ENCODE data around the gene ACOT13. TPM values are rescaled to one million over a fixed set of nuclear protein-coding genes. Genes with fewer than 3 reads are reported as not detected.
"Not testable (repeated sequence)": the region's sequence is repeated elsewhere in the genome, so short reads cannot be mapped to it uniquely, and the experiment has no call there.

The ACOT13 gene
- total and polyA plus RNA-seq, 5 donors from 2014 or later: 2.9 to 26.7 (median 15.1) TPM

DNA sequence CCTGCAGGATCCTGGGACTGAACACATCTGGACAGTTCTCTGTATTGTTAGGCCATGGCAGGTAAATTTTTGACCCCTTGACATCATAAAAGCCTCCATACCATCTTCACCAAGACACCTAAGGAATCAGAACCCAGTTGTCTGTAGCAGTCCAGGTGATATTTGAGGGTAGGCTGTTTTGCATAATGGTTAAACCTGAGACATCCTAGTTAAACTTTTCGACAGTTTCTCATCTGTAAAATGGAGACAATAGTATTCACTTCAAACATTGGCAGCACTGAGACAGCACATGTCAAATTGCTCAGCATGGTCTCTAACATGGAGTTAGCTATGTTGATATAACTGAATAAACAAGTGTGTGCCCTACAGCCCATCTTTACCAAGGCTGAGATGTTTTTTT is 27.3 kb downstream of the ACOT13 start:
- Mint-ChIP-seq H3K27ac (no peak overlapping the region), H3K36me3 (no peaks in the 10 kb centered on the region), H3K4me3 (no peak overlapping the region), H3K4me1 (peaks cover 10 to 18% (median 15%) of the 10 kb centered on the region in 4 donors), H3K27me3 (no peaks in the 10 kb centered on the region), H3K9me3 (peaks cover 0 to 1% (median 0%) of the 10 kb centered on the region in 7 donors)
- DNase-seq: no peak
- H3K9me3 ChIP-seq (ENCODE audit: control insufficient read depth in 2 of 2, low read length in 2 of 2): no peaks in the 10 kb centered on the region
- no peaks in the 10 kb centered on the region for H3K36me3 ChIP-seq (ENCODE audit: control insufficient read depth, insufficient read depth, low read length)
- H3K27me3 ChIP-seq (ENCODE audit: control insufficient read depth, insufficient read depth, low read length): no peaks in the 10 kb centered on the region
- no peak for ATAC-seq (ENCODE audit: low read depth in 2 of 2)
- H3K4me1 ChIP-seq (ENCODE audit: control insufficient read depth, insufficient read depth, low read length, poor library complexity, severe bottlenecking): no peaks in the 10 kb centered on the region
- no peak overlapping the region for H3K27ac ChIP-seq (ENCODE audit: insufficient read depth, low read length, poor library complexity, severe bottlenecking)
- H3K4me3 ChIP-seq (ENCODE audit: low read depth, low read length): no peak overlapping the region

DNA sequence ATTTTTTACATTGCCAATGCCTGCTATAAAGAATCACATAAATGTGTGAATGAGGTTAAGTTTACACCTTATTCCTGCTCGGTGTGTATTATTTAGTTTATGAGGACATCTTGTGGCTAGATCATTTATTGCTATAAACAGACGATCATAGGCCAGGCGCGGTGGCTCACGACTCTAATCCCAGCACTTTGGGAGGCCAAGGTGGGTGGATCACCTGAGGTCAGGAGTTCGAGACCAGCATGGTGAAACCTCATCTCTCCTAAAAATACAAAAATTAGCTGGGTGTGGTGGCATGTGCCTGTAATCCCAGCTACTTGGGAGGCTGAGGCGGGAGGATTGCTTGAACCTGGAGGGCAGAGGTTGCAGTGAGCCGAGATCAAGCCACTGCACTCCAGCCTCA is 28.8 kb downstream of the ACOT13 start:
- not testable (repeated sequence) for H3K36me3 ChIP-seq (ENCODE audit: control insufficient read depth, insufficient read depth, low read length); H3K4me3 Mint-ChIP-seq; H3K4me3 ChIP-seq (ENCODE audit: low read depth, low read length); H3K9me3 Mint-ChIP-seq; H3K36me3 Mint-ChIP-seq; H3K9me3 ChIP-seq (ENCODE audit: control insufficient read depth in 2 of 2, low read length in 2 of 2); H3K27me3 Mint-ChIP-seq; H3K27ac ChIP-seq (ENCODE audit: insufficient read depth, low read length, poor library complexity, severe bottlenecking); H3K27me3 ChIP-seq (ENCODE audit: control insufficient read depth, insufficient read depth, low read length); H3K4me1 ChIP-seq (ENCODE audit: control insufficient read depth, insufficient read depth, low read length, poor library complexity, severe bottlenecking)
- peaks cover 11 to 21% (median 19%) of the 10 kb centered on the region in 4 donors for H3K4me1 Mint-ChIP-seq
- ATAC-seq (ENCODE audit: low read depth in 2 of 2): peak; percentile 74 to 75
- H3K27ac Mint-ChIP-seq: peak overlapping the region in 2 of 3 donors; percentile 3 to 32
- DNase-seq: peak; percentile 12 to 64 (median 63)

DNA sequence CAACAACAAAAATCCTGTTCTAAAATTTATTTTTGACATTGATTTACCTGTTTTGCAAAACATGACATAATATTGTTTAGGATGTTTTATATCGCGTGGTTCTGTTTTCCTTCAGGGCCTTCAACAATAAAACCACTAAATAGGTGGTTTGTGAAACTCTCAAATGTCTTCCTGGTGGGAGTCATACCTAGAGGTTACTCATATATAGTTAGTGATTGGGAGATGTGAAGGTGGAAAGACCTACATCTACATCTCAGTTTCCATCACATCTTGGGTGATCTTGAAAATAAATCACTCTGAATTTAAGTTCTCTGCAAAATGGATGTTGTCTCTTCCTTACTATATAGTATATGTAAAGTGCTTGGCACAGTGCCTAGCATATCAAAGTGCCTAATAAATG is 29.2 kb downstream of the ACOT13 start:
- DNase-seq (no peak), ATAC-seq (ENCODE audit: low read depth in 2 of 2) (no peak)
- Histone ChIP-seq H3K9me3 (ENCODE audit: control insufficient read depth in 2 of 2, low read length in 2 of 2) (no peaks in the 10 kb centered on the region), H3K4me1 (ENCODE audit: control insufficient read depth, insufficient read depth, low read length, poor library complexity, severe bottlenecking) (no peaks in the 10 kb centered on the region), H3K27ac (ENCODE audit: insufficient read depth, low read length, poor library complexity, severe bottlenecking) (no peak overlapping the region), H3K27me3 (ENCODE audit: control insufficient read depth, insufficient read depth, low read length) (no peaks in the 10 kb centered on the region), H3K4me3 (ENCODE audit: low read depth, low read length) (no peak overlapping the region), H3K36me3 (ENCODE audit: control insufficient read depth, insufficient read depth, low read length) (peaks cover 1% of the 10 kb centered on the region)
- H3K27ac Mint-ChIP-seq: no peak overlapping the region
- H3K4me3 Mint-ChIP-seq: no peak overlapping the region
- H3K36me3 Mint-ChIP-seq: no peaks in the 10 kb centered on the region
- peaks cover 15 to 25% (median 22%) of the 10 kb centered on the region in 4 donors for H3K4me1 Mint-ChIP-seq
- no peaks in the 10 kb centered on the region for H3K27me3 Mint-ChIP-seq
- H3K9me3 Mint-ChIP-seq: peaks cover 0 to 1% (median 0%) of the 10 kb centered on the region in 7 donors

DNA sequence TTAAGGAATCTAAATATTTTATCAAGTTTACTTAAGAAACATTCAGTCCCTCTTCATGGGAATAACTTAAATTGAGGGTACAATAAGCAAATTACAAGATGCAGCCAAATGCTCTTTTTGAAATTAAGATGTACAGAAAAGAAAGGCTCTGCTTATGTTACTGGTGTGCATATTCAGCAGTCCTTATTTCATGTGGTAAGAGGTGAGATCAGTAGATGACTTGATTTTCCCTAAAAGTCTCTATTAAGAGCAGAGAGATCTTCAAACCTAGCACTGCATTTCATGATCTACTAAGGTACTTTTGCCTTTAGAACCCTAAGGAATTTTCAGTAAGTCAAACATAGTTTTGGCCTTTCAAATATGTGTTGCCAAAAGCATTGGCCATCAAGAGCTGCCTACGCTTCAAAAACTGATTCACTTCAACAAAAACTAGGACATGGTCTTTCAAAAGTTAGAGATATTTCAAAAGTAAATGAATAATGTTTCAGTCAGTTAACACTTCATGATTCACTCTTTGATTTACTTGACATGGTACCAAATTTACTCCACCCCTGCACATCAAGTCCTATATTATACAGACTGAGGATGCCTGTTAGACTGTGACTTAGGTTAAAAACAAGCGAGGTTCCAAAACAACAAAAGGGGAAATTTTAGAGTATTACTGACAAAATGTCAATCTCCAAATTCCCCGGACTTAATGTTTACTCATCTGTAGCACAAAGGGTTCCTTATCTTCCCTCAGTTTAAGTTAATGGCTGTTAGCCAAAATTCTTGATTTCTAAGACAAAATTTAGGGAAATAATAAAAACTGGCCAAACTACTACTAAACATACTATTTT is 32.9 kb downstream of the ACOT13 start:
- H3K27ac ChIP-seq (ENCODE audit: insufficient read depth, low read length, poor library complexity, severe bottlenecking): no peak overlapping the region

DNA sequence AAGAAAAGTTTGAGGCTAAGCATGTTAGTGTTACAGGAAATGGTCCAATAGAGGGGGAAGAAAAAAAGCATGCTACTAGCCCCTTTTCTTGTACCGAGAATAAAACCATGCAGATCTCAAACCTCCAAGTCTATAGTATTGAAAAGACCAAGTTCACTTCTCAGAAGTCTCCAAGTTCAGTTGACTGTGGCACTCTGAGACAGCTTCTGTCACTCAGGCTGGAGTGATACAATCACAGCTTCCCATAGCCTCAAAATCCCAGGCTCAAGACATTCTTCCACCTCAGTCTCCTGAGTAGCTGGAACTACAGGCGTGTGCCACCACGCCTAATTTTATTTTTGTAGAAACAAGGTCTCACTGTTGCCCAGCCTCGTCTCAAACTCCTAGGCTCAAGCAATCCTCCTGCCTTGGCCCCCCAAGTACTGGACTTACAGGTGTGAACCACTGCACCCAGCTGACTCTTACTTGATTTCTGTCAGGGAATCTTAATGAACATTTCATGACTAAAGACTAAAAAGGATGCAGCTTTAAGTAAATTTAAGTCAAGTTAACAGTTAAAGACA is 35.9 kb downstream of the ACOT13 start:
- no peaks in the 10 kb centered on the region for H3K4me1 ChIP-seq (ENCODE audit: control insufficient read depth, insufficient read depth, low read length, poor library complexity, severe bottlenecking)
- H3K4me3 ChIP-seq (ENCODE audit: low read depth, low read length): no peak overlapping the region
- H3K27ac Mint-ChIP-seq: peak overlapping the region; percentile 20 to 82 (median 31)
- H3K4me3 Mint-ChIP-seq: no peak overlapping the region
- no peaks in the 10 kb centered on the region for H3K27me3 ChIP-seq (ENCODE audit: control insufficient read depth, insufficient read depth, low read length)
- no peak for DNase-seq
- H3K36me3 ChIP-seq (ENCODE audit: control insufficient read depth, insufficient read depth, low read length): peaks cover 62% of the 10 kb centered on the region
- no peak for ATAC-seq (ENCODE audit: low read depth in 2 of 2)
- H3K27me3 Mint-ChIP-seq: no peaks in the 10 kb centered on the region
- no peaks in the 10 kb centered on the region for H3K9me3 Mint-ChIP-seq
- peaks cover 25% of the 10 kb centered on the region for H3K36me3 Mint-ChIP-seq
- H3K4me1 Mint-ChIP-seq: peaks cover 15 to 41% (median 30%) of the 10 kb centered on the region in 4 donors
- H3K9me3 ChIP-seq (ENCODE audit: control insufficient read depth in 2 of 2, low read length in 2 of 2): no peaks in the 10 kb centered on the region
- no peak overlapping the region for H3K27ac ChIP-seq (ENCODE audit: insufficient read depth, low read length, poor library complexity, severe bottlenecking)

More for the DNA sequence above, 32.9 kb downstream of the ACOT13 start:
- Mint-ChIP-seq H3K27me3 (no peaks in the 10 kb centered on the region), H3K36me3 (no peaks in the 10 kb centered on the region), H3K27ac (peak overlapping the region in 2 of 3 donors; percentile 6 to 40), H3K4me3 (no peak overlapping the region), H3K9me3 (no peaks in the 10 kb centered on the region), H3K4me1 (peaks cover 15 to 34% (median 26%) of the 10 kb centered on the region in 4 donors)
- no peaks in the 10 kb centered on the region for H3K9me3 ChIP-seq (ENCODE audit: control insufficient read depth in 2 of 2, low read length in 2 of 2)
- H3K4me1 ChIP-seq (ENCODE audit: control insufficient read depth, insufficient read depth, low read length, poor library complexity, severe bottlenecking): no peaks in the 10 kb centered on the region
- H3K27me3 ChIP-seq (ENCODE audit: control insufficient read depth, insufficient read depth, low read length): no peaks in the 10 kb centered on the region
- H3K4me3 ChIP-seq (ENCODE audit: low read depth, low read length): no peak overlapping the region
- ATAC-seq (ENCODE audit: low read depth in 2 of 2) (no peak), DNase-seq (no peak)
- peaks cover 31% of the 10 kb centered on the region for H3K36me3 ChIP-seq (ENCODE audit: control insufficient read depth, insufficient read depth, low read length)

DNA sequence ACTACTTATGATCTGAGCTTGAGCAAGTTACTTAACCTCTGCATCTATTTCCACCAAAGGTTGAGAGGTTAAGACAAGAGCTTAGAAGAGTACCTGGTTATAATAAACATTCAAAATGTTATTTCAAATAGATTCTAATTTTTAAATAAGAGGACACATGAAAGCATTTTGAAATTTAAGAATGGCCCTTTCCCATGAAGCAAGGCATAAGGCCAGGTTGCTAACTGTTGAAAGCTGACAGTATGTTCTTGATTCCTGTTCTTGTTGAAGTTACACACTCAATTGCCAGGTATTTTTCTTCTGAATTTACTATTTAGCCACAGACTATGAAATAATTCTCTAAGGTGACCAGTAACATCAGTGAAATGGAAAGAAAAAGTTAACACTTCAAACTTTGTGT is 37.6 kb downstream of the ACOT13 start:
- Mint-ChIP-seq H3K9me3 (no peaks in the 10 kb centered on the region), H3K4me1 (peaks cover 19 to 48% (median 34%) of the 10 kb centered on the region in 4 donors), H3K36me3 (peaks cover 33% of the 10 kb centered on the region), H3K27me3 (no peaks in the 10 kb centered on the region), H3K4me3 (no peak overlapping the region), H3K27ac (no peak overlapping the region)
- H3K4me1 ChIP-seq (ENCODE audit: control insufficient read depth, insufficient read depth, low read length, poor library complexity, severe bottlenecking): no peaks in the 10 kb centered on the region
- DNase-seq: no peak
- H3K9me3 ChIP-seq (ENCODE audit: control insufficient read depth in 2 of 2, low read length in 2 of 2): no peaks in the 10 kb centered on the region
- no peak overlapping the region for H3K27ac ChIP-seq (ENCODE audit: insufficient read depth, low read length, poor library complexity, severe bottlenecking)
- peaks cover 78% of the 10 kb centered on the region for H3K36me3 ChIP-seq (ENCODE audit: control insufficient read depth, insufficient read depth, low read length)
- H3K27me3 ChIP-seq (ENCODE audit: control insufficient read depth, insufficient read depth, low read length): no peaks in the 10 kb centered on the region
- ATAC-seq (ENCODE audit: low read depth in 2 of 2): no peak
- no peak overlapping the region for H3K4me3 ChIP-seq (ENCODE audit: low read depth, low read length)

DNA sequence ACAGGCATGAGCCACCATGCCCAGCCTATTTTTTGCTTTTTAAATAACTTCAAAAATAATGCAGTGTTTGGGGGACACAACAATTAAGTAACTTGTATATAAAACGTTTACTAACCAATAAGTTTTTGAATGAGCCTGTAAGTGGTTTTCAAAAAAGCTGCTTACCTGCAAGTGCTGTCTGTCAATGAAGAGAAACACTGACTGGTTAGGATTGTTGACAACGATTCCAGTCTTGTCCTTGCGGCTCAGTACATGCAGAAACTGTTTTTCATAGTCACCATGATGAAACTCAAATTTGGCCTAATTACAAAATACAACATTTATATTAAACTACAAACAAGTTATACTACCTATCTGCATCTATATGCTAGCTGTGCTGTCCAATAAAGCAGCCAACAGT is 41.7 kb downstream of the ACOT13 start:
- Histone ChIP-seq H3K27me3 (ENCODE audit: control insufficient read depth, insufficient read depth, low read length) (no peaks in the 10 kb centered on the region), H3K36me3 (ENCODE audit: control insufficient read depth, insufficient read depth, low read length) (peaks cover 98% of the 10 kb centered on the region), H3K27ac (ENCODE audit: insufficient read depth, low read length, poor library complexity, severe bottlenecking) (no peak overlapping the region), H3K4me1 (ENCODE audit: control insufficient read depth, insufficient read depth, low read length, poor library complexity, severe bottlenecking) (peaks cover 26% of the 10 kb centered on the region), H3K9me3 (ENCODE audit: control insufficient read depth in 2 of 2, low read length in 2 of 2) (no peaks in the 10 kb centered on the region), H3K4me3 (ENCODE audit: low read depth, low read length) (no peak overlapping the region)
- Mint-ChIP-seq H3K9me3 (no peaks in the 10 kb centered on the region), H3K4me1 (peaks cover 27 to 59% (median 43%) of the 10 kb centered on the region in 4 donors), H3K36me3 (peaks cover 48% of the 10 kb centered on the region), H3K27ac (peak overlapping the region in 1 of 3 donors; percentile 43), H3K4me3 (no peak overlapping the region), H3K27me3 (no peaks in the 10 kb centered on the region)
- ATAC-seq (ENCODE audit: low read depth in 2 of 2): no peak
- no peak for DNase-seq
